Activated CD8-positive, alpha-beta T cell treated with anti-CD3 and anti-CD28 coated beads for 36 hours (primary cell): ENCODE data around the gene SLC22A23. TPM values are rescaled to one million over a fixed set of nuclear protein-coding genes. Genes with fewer than 3 reads are reported as not detected.

Experiments
- ATAC-seq: fragments of 200-7000 bp; cut with Tn5 transposase; one replicate; pipeline ENCODE4 v1.10.0; 2021; ENCODE audit warnings: mild to moderate bottlenecking, moderate library complexity
- CTCF ChIA-PET: fragments of 350-600 bp; sonication (Branson Sonifier 250); formaldehyde crosslinking; loops from one replicate; lab custom pipeline; 2021; ENCODE audit warnings: antibody characterized with exemption; lab: Charles Lee
- POLR2A ChIA-PET: fragments of 350-600 bp; sonication (Branson Sonifier 250); formaldehyde crosslinking; loops from one replicate; lab custom pipeline; 2021; ENCODE audit warnings: antibody characterized with exemption; lab: Charles Lee
- DNase-seq: peaks from one replicate; pipeline ENCODE4 v3.0.0-alpha.2; 2020
- H3K27ac Mint-ChIP-seq: one replicate; pipeline ENCODE4 v1.8.0; 2021; ENCODE audit warnings: mild to moderate bottlenecking, mixed read lengths
- H3K27me3 Mint-ChIP-seq: one replicate; pipeline ENCODE4 v1.8.0; 2021; ENCODE audit warnings: mixed read lengths
- H3K36me3 Mint-ChIP-seq: one replicate; pipeline ENCODE4 v1.8.0; 2021; ENCODE audit warnings: low read depth, mixed read lengths
- H3K4me1 Mint-ChIP-seq: one replicate; pipeline ENCODE4 v1.8.0; 2021; ENCODE audit warnings: low read depth, mixed read lengths
- H3K4me3 Mint-ChIP-seq: one replicate; pipeline ENCODE4 v1.8.0; 2021; ENCODE audit warnings: mild to moderate bottlenecking, moderate library complexity, mixed read lengths
- H3K9me3 Mint-ChIP-seq: one replicate; pipeline ENCODE4 v1.8.0; 2021; ENCODE audit warnings: mixed read lengths
- intact Hi-C: fragments of 100-400 bp; cut with micrococcal nuclease; formaldehyde crosslinking; loops from one replicate; pipeline ENCODE4 v1.10.0; 2022
- total RNA-seq, 2 experiments: library from RNA; stranded (reverse); gene quantifications; one replicate each; pipeline ENCODE4 v1.2.3, GENCODE V29; 2021
- TF ChIP-seq, protein P1 (sequence below): fragments of 200-600 bp; IDR thresholded peaks from one replicate; pipeline ENCODE4 v1.8.0; 2022; ENCODE audit warnings: antibody characterized with exemption, mild to moderate bottlenecking

Gene SLC22A23
- total RNA-seq, 2 experiments from 2014 or later = 0.16 to 0.34 TPM

DNA sequence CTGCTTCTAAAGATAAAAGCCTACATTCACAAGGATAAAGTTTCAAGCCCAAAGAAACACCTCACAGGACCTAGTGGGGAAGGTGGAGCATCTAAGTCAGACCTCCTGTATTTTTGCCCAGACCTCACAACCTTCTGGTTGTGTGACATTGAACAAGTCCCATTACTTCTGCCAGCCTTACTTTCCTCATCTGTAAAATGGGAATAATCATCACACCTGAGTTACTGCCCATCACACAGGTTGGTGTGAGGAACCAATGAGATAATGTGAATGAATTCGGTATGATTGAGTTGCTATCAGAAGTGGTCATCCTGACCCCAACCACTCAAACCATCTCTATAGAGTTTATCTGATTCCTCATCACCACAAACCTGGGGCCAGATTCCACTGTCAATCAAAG, 11.1 kb upstream of the SLC22A23 start:
- TF ChIP-seq, protein P1, sequence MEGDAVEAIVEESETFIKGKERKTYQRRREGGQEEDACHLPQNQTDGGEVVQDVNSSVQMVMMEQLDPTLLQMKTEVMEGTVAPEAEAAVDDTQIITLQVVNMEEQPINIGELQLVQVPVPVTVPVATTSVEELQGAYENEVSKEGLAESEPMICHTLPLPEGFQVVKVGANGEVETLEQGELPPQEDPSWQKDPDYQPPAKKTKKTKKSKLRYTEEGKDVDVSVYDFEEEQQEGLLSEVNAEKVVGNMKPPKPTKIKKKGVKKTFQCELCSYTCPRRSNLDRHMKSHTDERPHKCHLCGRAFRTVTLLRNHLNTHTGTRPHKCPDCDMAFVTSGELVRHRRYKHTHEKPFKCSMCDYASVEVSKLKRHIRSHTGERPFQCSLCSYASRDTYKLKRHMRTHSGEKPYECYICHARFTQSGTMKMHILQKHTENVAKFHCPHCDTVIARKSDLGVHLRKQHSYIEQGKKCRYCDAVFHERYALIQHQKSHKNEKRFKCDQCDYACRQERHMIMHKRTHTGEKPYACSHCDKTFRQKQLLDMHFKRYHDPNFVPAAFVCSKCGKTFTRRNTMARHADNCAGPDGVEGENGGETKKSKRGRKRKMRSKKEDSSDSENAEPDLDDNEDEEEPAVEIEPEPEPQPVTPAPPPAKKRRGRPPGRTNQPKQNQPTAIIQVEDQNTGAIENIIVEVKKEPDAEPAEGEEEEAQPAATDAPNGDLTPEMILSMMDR = no peak
- Mint-ChIP-seq H3K4me1 (no peaks in the 10 kb centered on the region), H3K27me3 (no peaks in the 10 kb centered on the region), H3K27ac (no peak overlapping the region), H3K4me3 (no peak overlapping the region), H3K9me3 (no peaks in the 10 kb centered on the region), H3K36me3 (no peaks in the 10 kb centered on the region)
- POLR2A ChIA-PET = no interaction called here
- CTCF ChIA-PET = no interaction called here
- DNase-seq (no peak), ATAC-seq (no peak)
- intact Hi-C loops = no loop called here

DNA sequence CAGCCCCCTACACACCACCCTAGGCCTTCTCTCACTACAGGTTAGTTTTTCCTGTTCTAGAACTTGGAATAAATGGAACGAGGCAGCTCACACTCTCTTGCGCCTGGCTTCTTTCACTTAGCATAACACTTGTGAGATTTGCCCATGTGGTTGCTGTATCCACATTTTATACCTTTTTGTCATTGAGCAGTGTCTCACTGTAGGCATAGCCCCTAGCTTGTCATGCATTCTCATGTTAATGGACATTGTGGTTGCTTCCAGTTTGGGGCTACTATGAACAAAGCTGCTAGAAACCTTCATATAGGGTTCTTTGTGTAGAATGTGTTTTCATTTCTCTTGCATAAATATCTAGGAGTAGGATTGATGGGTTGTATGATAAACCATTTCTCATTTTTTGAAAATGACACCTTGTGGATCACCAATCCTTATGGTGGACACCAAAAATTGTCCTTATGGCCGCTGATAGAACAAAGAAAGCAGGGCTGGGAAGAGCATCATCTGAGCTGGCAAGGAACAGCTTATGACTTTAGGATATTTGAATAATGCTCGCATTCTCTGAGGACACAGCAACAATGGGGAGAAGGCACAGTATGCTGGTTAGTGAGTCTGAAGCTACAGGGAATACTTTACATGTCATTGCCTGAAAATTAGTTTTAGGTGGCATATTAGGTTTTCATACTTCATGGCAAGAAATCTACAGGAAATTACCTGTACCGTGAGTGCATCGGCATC, 9.8 kb upstream of the SLC22A23 start:
- DNase-seq = no peak
- H3K4me1 Mint-ChIP-seq = peaks cover 4% of the 10 kb centered on the region
- no peak overlapping the region for H3K4me3 Mint-ChIP-seq
- ChIA-PET POLR2A (no interaction called here), CTCF (no interaction called here)
- no peaks in the 10 kb centered on the region for H3K9me3 Mint-ChIP-seq
- no peak for ATAC-seq
- H3K27me3 Mint-ChIP-seq = peaks cover 3% of the 10 kb centered on the region
- intact Hi-C loops = no loop called here
- H3K36me3 Mint-ChIP-seq = no peaks in the 10 kb centered on the region
- no peak overlapping the region for H3K27ac Mint-ChIP-seq
- TF ChIP-seq, protein P1 = no peak

DNA sequence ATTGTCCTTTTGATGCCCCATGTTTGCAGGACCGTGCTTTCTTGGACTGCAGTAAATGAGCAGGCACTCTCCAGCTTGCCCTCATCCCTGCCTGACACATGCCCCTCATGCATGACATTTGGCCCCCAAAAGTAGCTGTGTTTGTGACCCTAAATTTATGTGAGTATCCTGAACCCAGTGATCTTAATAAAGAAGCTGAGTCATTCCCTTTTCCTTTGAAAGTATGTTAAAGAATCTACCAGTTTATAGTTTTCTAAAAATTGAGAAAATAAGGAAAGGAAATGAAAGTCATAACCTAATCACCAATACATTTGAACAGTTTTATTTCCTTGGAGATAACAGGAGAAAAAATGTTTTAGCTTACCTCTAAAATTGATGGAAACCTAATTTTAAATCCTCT, 3.4 kb upstream of the SLC22A23 start:
- Mint-ChIP-seq H3K27me3 (peaks cover 25% of the 10 kb centered on the region), H3K4me1 (peaks cover 10% of the 10 kb centered on the region)

DNA sequence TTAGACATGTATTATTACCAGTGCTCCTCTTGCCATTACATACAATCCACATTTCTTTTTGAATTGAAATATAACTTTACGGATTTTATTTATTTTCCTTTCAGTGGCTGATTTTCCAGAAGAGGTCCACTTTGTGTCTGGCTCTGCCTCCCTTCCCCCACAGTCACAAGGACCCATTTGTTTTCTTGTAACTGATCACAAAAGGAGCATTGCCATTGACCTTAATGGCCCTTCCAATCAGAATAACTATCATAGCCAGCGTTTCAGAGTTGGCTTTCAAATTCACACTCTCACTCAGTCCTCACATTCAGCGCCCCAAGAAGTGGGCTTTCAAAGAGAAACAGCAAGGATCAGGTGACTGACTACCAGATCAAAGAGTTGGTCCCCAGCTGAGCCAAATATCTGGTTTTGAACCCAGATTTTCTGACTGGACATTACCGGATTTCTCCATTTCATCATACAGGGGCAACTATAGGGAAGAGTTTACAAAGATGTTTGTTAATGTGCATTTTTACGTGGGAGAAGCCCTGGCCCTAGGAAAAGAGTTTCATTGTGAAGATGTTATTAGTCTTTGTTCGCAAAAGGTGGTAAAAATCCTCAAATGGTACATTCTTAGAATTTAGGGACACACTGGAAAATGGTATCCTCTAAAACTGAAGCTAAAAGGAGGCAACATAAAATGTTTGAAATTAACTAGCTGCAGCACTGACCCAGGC, 2.0 kb upstream of the SLC22A23 start:
- ATAC-seq (no peak), DNase-seq (no peak)
- Mint-ChIP-seq H3K9me3 (no peaks in the 10 kb centered on the region), H3K4me3 (no peak overlapping the region), H3K36me3 (no peaks in the 10 kb centered on the region), H3K27ac (no peak overlapping the region), H3K27me3 (peaks cover 25% of the 10 kb centered on the region), H3K4me1 (peaks cover 10% of the 10 kb centered on the region)
- POLR2A ChIA-PET = interaction anchor here (0.6 kb wide), 1 partner anchor 176 kb away, joined by 3 read pairs; no protein-coding TSS in a partner anchor
- CTCF ChIA-PET = interaction anchor here (1.0 to 2.2 kb wide), 3 partner anchors 13 to 273 kb away, joined by 3 to 8 read pairs (median 4); no protein-coding TSS in a partner anchor
- intact Hi-C loops = loop anchor here (5.0 kb wide), 1 partner anchor 47 kb away; no protein-coding TSS in a partner anchor
- TF ChIP-seq, protein P1 = no peak

More for the DNA sequence above, 3.4 kb upstream of the SLC22A23 start:
- Mint-ChIP-seq H3K9me3 (no peaks in the 10 kb centered on the region), H3K4me3 (no peak overlapping the region), H3K36me3 (no peaks in the 10 kb centered on the region), H3K27ac (no peak overlapping the region)
- ChIA-PET CTCF (interaction anchor here (1.0 to 2.2 kb wide), 5 partner anchors 9 to 209 kb away, joined by 3 to 8 read pairs (median 4); no protein-coding TSS in a partner anchor), POLR2A (no interaction called here)
- DNase-seq (no peak), ATAC-seq (no peak)
- intact Hi-C loops = no loop called here
- TF ChIP-seq, protein P1 = no peak
